HG03521 (cell line): ENCODE measurements around the gene GALNT15.

Experiments
- ATAC-seq: cut with Tn5 transposase; IDR thresholded peaks from one replicate; pipeline ENCODE4 v1.9.1; 2021; ENCODE audit warnings: mild to moderate bottlenecking, moderate library complexity; ENCODE audit not compliant: unreplicated experiment

Gene GALNT15

GRCh38 chr3:16251316-16252085 lies 77.0 kb downstream of the GALNT15 start:
- ATAC-seq = no peak

DNA sequence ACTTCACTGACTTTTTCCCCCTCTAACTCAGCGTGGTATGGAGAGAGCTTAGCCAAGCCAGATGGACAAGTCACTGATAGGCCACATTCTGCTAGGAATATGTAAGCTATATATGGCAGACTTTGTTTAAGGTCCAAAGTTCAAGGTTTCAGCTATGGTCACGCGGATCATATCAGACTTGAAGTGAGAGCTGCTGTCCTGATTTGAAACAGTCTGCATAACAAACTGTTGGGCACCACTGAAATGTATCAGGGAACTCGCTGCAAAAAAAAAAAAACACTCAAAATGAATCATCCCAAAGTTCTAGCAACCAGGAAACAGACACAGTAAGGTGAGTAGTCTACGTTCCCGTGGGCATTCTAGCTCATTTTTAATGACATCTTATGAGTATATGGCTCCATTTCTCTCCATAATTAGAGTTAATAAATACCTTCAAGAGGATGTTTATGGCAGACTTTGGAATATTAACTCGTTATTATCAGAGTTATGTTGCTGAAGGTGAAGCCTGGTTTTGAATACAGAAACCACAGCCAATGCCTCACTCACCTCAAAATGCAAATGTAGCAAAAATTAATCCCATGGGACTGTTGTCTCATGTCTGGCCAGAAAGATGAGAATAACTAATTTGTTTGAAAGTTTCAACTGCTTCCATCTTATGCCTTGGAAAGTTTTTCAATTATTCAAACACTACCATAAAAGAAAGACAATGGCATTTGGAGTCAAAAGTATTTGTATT lies 77.9 kb downstream of the GALNT15 start:
- no peak for ATAC-seq

- ATAC-seq = no peak
Measured at GRCh38 chr3:16252988-16253387, 78.5 kb downstream of the GALNT15 start.

DNA sequence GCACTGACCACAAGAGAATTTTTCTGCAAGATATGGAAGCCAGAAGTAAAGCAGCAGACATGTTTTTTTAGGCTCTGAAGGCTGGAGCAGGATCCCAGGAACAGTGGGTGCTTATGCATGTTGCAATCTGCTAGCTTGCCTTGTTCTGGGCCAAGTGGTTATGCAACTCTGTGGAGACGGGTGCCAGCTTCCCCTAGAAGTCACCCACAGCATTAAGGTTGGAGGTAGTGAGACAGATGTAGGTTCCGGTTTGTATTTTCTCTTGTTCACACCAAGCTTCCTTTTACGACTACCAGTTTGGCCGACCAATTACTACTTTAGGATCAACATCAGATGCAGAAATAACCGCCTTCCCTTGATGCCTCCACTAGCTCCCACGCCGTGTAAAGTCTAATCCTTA lies 79.1 kb downstream of the GALNT15 start:
- no peak for ATAC-seq

GRCh38 chr3:16254916-16255315 lies 80.4 kb downstream of the GALNT15 start:
- ATAC-seq = no peak

DNA sequence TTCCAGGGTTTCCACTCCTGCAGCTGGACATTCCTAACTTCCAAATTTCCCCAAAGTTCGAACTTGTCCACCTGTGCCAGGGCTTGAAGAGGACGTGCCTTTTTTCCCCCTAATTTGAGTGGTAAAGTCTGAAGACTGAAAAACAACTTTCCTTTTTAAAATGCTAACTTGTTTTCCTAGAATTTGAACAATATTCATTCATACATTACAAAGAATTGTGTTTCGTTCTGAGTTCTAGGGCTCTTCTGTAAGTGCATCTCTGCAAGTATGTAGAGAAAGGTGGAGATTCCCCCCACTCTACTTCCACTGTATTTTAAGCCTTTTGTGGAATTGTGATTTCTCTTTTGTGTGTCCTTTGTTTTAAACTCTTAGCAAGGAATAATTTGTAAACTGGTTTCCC lies 80.8 kb downstream of the GALNT15 start:
- no peak for ATAC-seq

DNA sequence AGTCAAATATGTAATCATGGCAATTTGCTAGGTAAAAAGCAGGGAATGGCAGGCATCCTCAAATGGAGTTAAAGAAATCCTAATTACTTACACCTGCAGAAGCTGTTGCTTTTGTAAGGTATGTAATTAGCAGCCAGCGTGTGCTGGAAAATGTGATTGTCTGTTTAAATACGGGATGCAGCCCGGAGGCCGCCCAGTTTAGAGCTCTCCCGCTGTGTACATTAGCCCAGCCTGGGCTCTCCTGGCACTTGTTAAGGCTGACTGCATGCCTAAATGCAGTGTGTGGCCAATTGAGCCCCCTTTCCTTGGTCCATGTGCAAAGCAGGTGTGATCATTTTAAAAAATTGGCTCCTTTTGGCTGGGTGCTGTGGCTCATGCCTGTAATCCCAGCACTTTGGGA lies 81.2 kb downstream of the GALNT15 start:
- no peak for ATAC-seq

DNA sequence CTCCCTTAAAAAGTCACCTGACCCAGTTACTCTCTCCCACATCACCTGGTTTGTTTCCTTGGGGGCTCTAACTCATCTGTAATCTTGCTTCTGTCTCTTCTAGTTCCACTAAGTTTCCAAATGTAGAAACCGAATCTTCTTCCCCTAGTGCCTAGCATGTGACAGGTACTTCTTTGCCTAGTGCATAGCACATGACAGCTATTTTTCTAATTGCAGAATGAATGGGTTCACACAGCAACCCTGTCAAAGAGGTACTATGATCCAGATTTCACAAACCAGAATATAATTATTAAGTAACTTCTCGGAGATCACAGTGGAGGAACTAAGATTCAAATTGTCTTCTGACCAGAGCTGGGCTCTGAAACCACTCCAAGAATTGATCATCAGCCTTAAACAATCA lies 82.8 kb downstream of the GALNT15 start:
- no peak for ATAC-seq

DNA sequence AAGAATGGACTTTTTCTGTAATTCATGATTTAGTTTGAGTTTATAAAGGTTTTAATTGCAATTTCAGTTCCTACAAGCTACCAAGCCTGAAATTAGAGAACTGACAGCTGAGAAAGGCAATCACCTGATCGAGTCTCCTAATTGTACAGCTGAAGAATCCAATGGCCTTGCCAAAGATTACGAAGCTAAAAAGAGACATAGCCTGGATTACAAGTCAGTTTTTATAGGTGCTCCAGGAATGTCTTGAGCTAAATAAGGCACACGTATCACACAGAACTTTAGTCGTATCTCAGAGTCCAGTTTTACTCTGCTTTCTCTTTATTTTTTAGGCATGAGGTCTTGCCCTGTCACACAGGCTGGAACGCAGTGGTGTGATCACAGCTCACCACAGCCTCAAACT lies 83.7 kb downstream of the GALNT15 start:
- no peak for ATAC-seq

DNA sequence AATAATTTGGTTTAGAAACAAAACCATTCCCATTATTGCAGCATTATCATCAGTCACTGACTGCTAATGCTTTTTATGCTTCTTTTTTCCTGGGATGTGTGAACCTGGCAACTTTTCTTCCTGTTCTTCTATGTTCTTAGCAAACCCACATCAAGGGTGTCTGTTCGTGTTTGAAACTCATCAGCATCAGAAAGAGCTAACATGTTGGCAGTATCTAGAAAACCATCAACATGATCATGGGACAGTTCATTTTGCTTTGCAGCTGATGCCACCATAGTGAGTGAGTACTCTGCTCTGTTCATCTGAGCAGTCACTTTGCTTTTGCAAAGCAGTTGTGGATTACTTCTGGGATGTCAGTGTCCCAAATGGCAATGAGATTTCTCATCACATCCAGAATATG lies 84.4 kb downstream of the GALNT15 start:
- no peak for ATAC-seq

- ATAC-seq = no peak
Measured at GRCh38 chr3:16260046-16260445, 85.6 kb downstream of the GALNT15 start.

DNA sequence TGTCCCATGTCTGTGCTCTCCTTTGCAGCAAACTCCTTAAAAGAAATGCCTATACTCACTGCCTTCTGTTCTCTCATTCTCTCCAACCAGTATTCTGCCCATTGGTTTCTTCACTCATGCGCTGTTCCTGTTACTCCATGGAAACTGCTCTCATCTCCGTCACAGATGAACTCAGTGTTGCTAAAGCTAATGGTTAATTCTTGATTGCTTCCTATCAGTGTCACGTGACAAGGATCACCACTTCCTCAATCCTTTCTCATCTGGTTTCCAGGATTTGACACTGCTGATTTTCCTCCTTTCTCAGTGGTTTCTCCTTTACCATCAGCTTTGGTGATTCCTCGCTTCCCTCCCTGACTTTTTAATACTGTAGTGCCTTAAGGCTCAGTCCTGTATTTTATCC lies 87.7 kb downstream of the GALNT15 start:
- no peak for ATAC-seq

DNA sequence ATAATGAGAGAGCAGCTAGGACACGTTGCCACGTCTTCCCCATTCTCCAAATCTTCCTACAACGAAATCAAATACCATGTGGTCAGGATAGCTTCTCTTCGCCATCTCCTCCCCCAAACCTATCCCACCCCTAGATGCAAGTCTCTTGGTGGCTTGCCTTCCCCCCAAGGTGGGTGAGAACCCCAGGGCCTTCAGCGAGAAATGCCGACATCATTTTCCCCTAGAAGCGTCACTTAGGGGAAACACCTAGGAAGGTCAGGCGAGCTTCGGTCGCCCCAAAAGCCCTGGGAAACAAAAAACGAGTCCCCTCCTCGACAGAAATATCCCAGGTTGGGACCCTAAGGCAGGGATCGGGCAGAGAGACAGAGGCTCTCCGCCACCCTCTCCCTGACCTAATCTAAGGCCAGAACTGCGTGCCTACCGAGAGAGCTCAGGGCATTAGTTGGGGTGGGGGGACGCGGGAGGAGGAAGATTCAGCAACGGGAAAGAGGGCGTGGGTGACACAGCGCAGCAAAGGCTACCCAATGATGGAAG lies 89.8 kb downstream of the GALNT15 start:
- ATAC-seq = no peak

DNA sequence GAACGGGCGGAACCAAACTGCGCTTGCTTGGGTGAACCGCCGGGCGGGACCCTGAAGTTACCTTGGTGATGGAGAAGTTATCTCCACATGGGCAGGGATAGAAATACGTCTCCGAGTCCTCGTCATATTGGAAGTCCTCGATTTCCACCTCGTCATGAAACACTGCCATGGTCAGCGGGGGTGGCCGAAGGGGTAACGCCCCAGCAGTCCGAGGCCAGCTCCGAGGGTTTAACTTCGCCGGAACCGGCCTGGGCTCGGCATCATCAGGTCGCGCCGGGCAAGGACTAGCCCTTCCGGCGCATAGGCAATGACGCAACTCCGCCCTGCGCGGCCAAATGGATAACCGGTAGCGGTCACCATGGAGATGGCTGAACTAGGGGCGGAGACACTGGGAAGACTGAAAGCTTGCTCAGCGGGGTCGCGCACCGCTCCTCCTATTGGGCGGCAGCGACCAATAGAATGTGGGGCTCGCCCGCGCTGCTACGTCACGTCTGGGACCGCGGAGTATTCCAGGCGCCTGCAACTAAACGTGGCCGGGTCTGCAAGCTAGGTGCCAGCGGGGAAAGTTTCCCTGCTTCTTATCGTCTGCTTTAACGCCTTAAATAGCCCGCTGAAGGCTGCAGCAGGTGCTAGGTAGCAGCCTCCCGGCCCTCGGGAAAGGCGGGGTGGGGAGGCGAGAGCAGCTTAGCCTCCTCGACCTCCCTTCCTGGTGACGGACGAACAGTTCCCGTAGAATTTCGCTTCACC lies 90.4 kb downstream of the GALNT15 start, which contains the start of the genes DPH3 and OXNAD1:
Gene DPH3 (minus strand): TSS at position 236 of the 747 bp plus-strand sequence. CDS start 67 bp downstream, at position 169.
Gene OXNAD1 (plus strand): TSS at position 505 of the 747 bp plus-strand sequence. CDS start 5,741 bp downstream, outside the sequence.
- peak; percentile 99 for ATAC-seq

DNA sequence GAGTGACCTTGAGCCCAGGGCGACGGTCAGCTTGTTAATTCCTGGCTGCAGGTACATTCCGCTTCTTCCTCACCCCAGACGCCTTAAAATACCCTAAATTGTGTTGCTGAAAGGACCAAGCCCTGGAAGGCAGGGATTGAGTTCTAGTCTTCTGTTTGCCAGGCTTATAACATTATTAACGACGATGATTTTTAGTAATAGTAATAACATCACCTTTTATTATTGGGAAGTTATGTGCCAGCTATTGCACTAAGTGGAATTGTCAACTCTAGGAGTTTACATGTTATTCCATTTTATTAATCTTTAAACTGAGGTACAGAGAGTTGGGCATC lies 90.9 kb downstream of the GALNT15 start:
- no peak for ATAC-seq

DNA sequence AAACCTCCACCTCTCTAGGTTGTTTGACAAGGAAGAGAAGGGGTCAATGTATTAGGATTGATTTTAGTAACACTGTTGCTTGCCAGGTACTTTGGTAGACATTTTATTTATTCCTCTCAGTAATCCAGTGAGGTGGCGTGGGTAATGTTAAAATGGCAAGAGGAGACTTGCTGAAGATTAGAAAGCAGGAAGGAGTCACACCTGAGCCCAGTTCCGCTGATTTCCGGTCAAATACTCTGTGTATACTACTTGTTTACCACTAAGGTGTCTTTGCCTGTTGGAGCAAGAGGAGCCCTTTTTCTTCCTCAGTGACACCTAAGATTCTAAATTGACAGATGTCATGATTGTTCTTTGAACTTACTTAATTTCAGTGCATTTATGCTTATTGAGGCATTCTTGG lies 92.2 kb downstream of the GALNT15 start:
- no peak for ATAC-seq

GRCh38 chr3:16270855-16271254 lies 96.4 kb downstream of the GALNT15 start:
- ATAC-seq = no peak

- ATAC-seq = no peak
Measured at GRCh38 chr3:16272588-16272987, 98.1 kb downstream of the GALNT15 start.

DNA sequence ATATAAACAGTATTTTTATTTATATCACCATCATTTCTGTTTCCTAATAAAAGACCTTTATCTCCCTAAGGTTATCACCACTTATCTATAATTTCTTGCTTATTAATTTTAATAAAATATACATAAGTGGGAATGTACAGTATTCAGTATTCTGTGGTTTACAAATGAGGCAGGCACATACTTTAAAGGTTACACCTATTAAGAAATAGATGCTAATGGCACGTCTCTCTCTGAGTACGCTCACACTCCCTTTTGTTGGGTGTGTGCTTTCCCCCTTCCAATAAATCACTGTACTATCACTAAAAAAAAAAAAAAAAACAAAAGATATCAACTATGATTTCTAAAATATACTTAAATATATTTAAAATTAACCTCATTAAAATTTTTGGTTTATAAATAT lies 99.4 kb downstream of the GALNT15 start:
- ATAC-seq = no peak

- ATAC-seq = no peak
Measured at GRCh38 chr3:16277471-16277870, 103.0 kb downstream of the GALNT15 start.
